Mesothelial cell of epicardium (in vitro differentiated cells): ENCODE results near the gene ZFAND3. TPM values are rescaled to one million over a fixed set of nuclear protein-coding genes. Genes with fewer than 3 reads are reported as not detected.

Experiments used
- DNase-seq, 2 experiments: peaks; one replicate each; pipeline ENCODE4 v3.0.0; 2021; ENCODE audit warnings: low spot score in 2 of 2; ENCODE audit not compliant: unreplicated experiment in 2 of 2
- H3K27ac Mint-ChIP-seq: 2 replicates; pipeline ENCODE4 v1.8.0; 2021; ENCODE audit warnings: mixed read lengths
- H3K27me3 Mint-ChIP-seq: 2 replicates; pipeline ENCODE4 v1.8.0; 2021; ENCODE audit warnings: low read depth, mixed read lengths
- H3K36me3 Mint-ChIP-seq: 2 replicates; pipeline ENCODE4 v1.8.0; 2021; ENCODE audit warnings: mixed read lengths
- H3K4me1 Mint-ChIP-seq: 2 replicates; pipeline ENCODE4 v1.8.0; 2021; ENCODE audit warnings: mixed read lengths
- H3K4me3 Mint-ChIP-seq: 2 replicates; pipeline ENCODE4 v1.8.0; 2021; ENCODE audit warnings: mild to moderate bottlenecking, moderate library complexity, mixed read lengths
- H3K9me3 Mint-ChIP-seq: 2 replicates; pipeline ENCODE4 v1.8.0; 2021; ENCODE audit warnings: mixed read lengths
- total RNA-seq: library from RNA; stranded (reverse); gene quantifications from 3 replicates; pipeline ENCODE4 v1.2.1, GENCODE V29; 2021
- TF ChIP-seq, protein P1 (sequence below): fragments of 200-600 bp; sonication (generic); IDR thresholded peaks from one replicate; pipeline ENCODE4 v1.5.0; 2021; ENCODE audit warnings: antibody characterized with exemption; ENCODE audit not compliant: unreplicated experiment

ZFAND3 gene
- total RNA-seq, 1 donor from 2014 or later, result 81.2 TPM

DNA sequence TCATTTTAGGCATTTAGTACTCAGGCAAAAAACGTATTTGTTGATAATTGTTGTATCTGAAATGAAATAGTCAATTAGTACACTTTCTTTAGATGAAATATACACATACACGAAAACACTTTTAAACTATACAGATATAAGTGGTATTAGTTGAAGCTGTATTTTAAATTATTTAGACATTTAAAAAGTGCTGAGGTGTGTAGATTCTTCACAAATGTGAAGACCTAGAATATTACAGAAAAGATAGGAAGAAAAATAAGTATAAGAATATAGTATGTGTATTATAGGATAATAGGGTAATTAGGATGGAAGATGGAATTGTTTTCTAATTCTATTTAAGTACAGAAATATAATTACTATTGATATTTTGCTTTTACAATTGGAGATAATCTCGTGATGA lies 4.6 kb downstream of the ZFAND3 start:
- Mint-ChIP-seq H3K27ac (peak overlapping the region; percentile 8), H3K36me3 (peaks cover 2% of the 10 kb centered on the region), H3K27me3 (no peaks in the 10 kb centered on the region), H3K4me1 (peaks cover 59% of the 10 kb centered on the region), H3K4me3 (no peak overlapping the region), H3K9me3 (no peaks in the 10 kb centered on the region)
- TF ChIP-seq, protein P1, sequence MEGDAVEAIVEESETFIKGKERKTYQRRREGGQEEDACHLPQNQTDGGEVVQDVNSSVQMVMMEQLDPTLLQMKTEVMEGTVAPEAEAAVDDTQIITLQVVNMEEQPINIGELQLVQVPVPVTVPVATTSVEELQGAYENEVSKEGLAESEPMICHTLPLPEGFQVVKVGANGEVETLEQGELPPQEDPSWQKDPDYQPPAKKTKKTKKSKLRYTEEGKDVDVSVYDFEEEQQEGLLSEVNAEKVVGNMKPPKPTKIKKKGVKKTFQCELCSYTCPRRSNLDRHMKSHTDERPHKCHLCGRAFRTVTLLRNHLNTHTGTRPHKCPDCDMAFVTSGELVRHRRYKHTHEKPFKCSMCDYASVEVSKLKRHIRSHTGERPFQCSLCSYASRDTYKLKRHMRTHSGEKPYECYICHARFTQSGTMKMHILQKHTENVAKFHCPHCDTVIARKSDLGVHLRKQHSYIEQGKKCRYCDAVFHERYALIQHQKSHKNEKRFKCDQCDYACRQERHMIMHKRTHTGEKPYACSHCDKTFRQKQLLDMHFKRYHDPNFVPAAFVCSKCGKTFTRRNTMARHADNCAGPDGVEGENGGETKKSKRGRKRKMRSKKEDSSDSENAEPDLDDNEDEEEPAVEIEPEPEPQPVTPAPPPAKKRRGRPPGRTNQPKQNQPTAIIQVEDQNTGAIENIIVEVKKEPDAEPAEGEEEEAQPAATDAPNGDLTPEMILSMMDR, result no peak
- DNase-seq, result no peak

DNA sequence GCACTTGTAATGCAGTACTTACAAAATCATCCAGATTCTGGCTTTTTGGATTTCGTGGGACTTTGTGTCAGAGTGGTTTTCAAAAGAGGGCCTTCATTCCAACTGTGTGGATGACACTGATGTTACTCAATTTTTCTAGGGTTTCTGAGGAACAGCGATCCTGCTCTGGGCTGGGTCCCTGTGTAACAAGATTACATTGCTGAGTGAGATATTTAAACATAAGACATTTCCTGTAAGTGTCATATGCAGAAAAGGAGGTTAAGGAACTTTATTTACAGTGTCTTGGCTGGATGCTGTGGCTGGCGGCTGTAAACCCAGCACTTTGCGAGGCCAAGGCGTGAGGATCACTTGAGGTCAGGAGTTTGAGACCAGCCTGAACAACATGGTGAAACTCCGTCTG lies 6.7 kb downstream of the ZFAND3 start:
- Mint-ChIP-seq H3K4me3 (no peak overlapping the region), H3K27me3 (no peaks in the 10 kb centered on the region), H3K27ac (peak overlapping the region; percentile 36), H3K9me3 (no peaks in the 10 kb centered on the region), H3K4me1 (peaks cover 50% of the 10 kb centered on the region), H3K36me3 (peaks cover 2% of the 10 kb centered on the region)
- no peak for DNase-seq
- TF ChIP-seq, protein P1, result no peak

DNA sequence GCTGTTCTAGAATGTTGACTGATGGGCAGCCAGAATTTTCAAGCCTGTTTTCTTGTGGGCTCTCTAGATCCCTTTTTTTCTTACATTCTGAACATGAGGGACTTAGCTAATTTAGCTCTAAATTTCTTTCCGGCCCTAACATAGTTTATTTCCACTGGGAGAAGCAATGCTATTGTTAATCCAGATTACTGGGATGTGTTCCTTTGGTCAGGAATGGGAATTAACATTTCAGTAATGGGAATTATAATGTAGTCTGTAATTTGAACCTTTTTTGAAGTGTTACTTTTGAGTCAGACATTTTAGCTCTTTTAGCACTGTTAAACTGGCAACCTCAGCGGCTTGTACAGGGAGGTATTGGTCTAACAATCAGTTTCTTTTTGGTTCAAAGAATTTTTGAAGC lies 7.5 kb downstream of the ZFAND3 start:
- TF ChIP-seq, protein P1, result no peak
- H3K27ac Mint-ChIP-seq, result no peak overlapping the region
- H3K27me3 Mint-ChIP-seq, result no peaks in the 10 kb centered on the region
- H3K4me3 Mint-ChIP-seq, result no peak overlapping the region
- H3K36me3 Mint-ChIP-seq, result peaks cover 2% of the 10 kb centered on the region
- no peaks in the 10 kb centered on the region for H3K9me3 Mint-ChIP-seq
- DNase-seq, result no peak
- peaks cover 42% of the 10 kb centered on the region for H3K4me1 Mint-ChIP-seq

DNA sequence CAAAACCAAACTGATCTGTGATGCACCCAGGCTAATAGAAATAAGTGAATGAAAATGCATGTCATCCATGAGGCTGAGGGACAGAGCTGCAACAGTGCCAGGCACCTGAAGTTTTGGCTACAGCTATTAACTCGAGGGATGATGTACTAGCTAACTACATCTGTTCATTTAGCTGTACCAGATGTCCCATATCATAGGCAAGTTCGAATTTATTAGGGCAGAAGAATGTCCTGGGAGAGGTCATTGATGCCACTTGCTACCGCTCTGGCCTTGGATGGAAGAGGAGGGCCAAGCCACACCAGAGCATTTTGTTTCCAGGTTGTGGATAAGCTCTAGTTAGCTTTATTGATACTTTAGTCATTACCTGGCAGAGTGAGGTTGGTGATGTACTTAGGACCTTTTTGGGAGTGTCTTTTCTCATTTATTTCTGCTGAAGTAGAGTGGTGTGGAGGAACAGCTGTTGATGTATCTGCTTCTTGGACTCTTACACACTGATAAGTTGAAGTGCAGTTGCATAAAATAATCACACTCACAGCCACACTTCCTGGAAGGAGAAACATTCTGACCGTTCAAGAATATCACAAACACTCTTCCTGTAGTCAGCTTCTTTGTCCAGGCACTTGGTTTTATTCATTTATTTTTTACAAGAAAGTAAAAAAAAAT lies 8.2 kb downstream of the ZFAND3 start:
- Mint-ChIP-seq H3K9me3 (no peaks in the 10 kb centered on the region), H3K4me3 (no peak overlapping the region), H3K27me3 (no peaks in the 10 kb centered on the region), H3K36me3 (peaks cover 4% of the 10 kb centered on the region), H3K27ac (peak overlapping the region; percentile 48), H3K4me1 (peaks cover 35% of the 10 kb centered on the region)
- DNase-seq, result no peak
- TF ChIP-seq, protein P1, result no peak

DNA sequence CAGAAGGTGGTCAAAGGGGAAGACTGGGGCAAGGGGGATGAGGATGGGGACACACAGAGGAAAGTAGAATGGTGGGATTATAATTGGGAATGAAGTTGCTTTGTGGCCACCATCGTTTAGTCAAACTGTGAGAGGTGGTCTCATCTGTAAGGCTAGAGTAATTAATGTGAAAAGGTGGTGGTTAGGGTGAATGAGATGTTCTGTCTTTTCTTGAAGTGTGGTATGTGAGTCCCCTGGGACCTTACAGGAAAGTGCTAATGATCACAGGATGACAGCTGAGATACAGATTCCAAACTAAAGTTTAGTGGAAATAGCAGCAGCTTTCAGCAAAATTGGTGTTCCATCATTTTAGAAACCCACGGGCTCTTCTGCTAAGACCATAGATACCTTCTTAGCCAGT lies 10.7 kb downstream of the ZFAND3 start:
- Mint-ChIP-seq H3K9me3 (peaks cover 6% of the 10 kb centered on the region), H3K4me3 (no peak overlapping the region), H3K27ac (no peak overlapping the region), H3K4me1 (peaks cover 20% of the 10 kb centered on the region), H3K36me3 (peaks cover 17% of the 10 kb centered on the region), H3K27me3 (no peaks in the 10 kb centered on the region)
- TF ChIP-seq, protein P1, result no peak
- no peak for DNase-seq
